Stimulated activated effector memory CD8-positive, alpha-beta T cell treated with anti-CD3 and anti-CD28 coated beads, Interleukin-12 subunit alpha, Interleukin-12 subunit beta, amount 100 ng/mL, for 72 hours (primary cell): ENCODE data around the gene GSTO2.

Source experiments
- ATAC-seq: fragments of 150-1000 bp; cut with Tn5 transposase; 2 replicates; pipeline ENCODE4 v1.10.0; 2021
- DNase-seq, 2 donors: peaks; one replicate each; pipeline ENCODE4 v3.0.0; 2021 to 2022; ENCODE audit warnings: low spot score in 2 of 2
- H3K27ac Mint-ChIP-seq: one replicate; pipeline ENCODE4 v1.8.0; 2022; ENCODE audit warnings: mild to moderate bottlenecking, mixed read lengths
- H3K36me3 Mint-ChIP-seq: one replicate; pipeline ENCODE4 v1.8.0; 2022; ENCODE audit warnings: mild to moderate bottlenecking, mixed read lengths
- H3K4me1 Mint-ChIP-seq: one replicate; pipeline ENCODE4 v1.8.0; 2022; ENCODE audit warnings: mixed read lengths
- H3K4me3 Mint-ChIP-seq: one replicate; pipeline ENCODE4 v1.8.0; 2022; ENCODE audit warnings: mild to moderate bottlenecking, mixed read lengths
- H3K9me3 Mint-ChIP-seq: one replicate; pipeline ENCODE4 v1.8.0; 2022; ENCODE audit warnings: mixed read lengths

Gene GSTO2

DNA sequence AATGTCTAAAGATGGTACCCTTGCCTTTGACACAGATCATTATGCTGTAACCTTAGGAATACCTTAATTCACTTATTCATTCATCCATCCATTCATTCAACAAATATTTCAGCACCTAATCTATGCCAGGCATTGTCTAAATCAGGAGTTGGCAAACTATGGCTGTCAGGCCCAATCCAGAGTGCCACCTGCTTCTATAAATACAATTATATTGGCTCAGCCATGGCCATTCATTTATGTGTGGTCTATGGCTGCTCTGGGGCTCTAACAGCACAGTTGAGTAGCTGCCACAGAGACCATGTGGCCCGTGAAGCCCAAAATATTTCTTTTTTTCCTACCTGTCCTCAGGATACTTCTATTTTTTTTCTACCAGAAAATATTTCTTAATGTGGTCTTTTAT, 75.2 kb downstream of the GSTO2 start:
- peak in 1 of 2 donors; percentile 33 for DNase-seq
- H3K4me3 Mint-ChIP-seq = no peak overlapping the region
- no peaks in the 10 kb centered on the region for H3K36me3 Mint-ChIP-seq
- ATAC-seq = no peak
- no peak overlapping the region for H3K27ac Mint-ChIP-seq
- peaks cover 11% of the 10 kb centered on the region for H3K4me1 Mint-ChIP-seq
- H3K9me3 Mint-ChIP-seq = no peaks in the 10 kb centered on the region

DNA sequence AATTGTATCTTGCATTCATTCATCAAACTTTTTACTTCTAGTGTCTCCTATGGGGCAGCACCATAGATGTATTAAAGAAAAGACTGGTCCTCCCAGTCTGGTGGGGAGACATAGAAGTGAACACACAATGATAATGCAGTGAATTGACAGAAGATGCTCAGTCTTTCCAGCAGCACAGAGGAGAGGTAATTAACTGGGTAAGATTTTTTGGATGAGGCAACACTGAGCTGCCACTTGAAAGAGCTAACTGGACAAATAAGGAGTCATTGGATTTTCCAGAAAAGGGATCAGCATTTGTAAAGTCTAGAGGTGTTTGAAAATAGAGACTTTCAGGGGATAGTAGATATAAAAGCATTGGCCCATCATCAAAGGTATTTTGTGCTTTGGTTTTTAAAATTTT, 76.5 kb downstream of the GSTO2 start:
- peaks cover 11% of the 10 kb centered on the region for H3K4me1 Mint-ChIP-seq
- H3K4me3 Mint-ChIP-seq = no peak overlapping the region
- H3K36me3 Mint-ChIP-seq = no peaks in the 10 kb centered on the region
- H3K9me3 Mint-ChIP-seq = no peaks in the 10 kb centered on the region
- peak overlapping the region; percentile 64 for H3K27ac Mint-ChIP-seq
- no peak for ATAC-seq
- DNase-seq = peak in 1 of 2 donors; percentile 20

DNA sequence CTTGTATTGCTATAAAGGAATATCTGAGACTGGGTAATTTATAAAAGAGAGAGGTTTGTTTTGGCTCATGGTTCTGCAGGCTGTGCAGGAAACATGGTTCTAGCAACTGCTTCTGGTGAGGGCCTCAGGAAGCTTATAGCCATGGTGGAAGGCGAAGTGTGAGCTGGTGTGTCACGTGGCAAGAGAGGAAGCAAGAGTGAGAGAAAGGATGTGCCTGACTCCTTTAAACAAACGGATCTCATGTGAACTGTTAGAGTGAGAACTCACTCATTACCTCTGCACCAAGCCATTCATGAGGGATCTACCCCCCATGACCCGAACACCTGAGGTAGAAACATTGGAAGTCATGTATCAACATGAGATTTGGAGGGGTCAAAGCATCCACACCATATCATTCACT, 77.0 kb downstream of the GSTO2 start:
- no peak overlapping the region for H3K4me3 Mint-ChIP-seq
- peaks cover 11% of the 10 kb centered on the region for H3K4me1 Mint-ChIP-seq
- peak in 1 of 2 donors; percentile 52 for DNase-seq
- H3K9me3 Mint-ChIP-seq = no peaks in the 10 kb centered on the region
- ATAC-seq = peak; percentile 56
- H3K36me3 Mint-ChIP-seq = no peaks in the 10 kb centered on the region
- H3K27ac Mint-ChIP-seq = peak overlapping the region; percentile 64

DNA sequence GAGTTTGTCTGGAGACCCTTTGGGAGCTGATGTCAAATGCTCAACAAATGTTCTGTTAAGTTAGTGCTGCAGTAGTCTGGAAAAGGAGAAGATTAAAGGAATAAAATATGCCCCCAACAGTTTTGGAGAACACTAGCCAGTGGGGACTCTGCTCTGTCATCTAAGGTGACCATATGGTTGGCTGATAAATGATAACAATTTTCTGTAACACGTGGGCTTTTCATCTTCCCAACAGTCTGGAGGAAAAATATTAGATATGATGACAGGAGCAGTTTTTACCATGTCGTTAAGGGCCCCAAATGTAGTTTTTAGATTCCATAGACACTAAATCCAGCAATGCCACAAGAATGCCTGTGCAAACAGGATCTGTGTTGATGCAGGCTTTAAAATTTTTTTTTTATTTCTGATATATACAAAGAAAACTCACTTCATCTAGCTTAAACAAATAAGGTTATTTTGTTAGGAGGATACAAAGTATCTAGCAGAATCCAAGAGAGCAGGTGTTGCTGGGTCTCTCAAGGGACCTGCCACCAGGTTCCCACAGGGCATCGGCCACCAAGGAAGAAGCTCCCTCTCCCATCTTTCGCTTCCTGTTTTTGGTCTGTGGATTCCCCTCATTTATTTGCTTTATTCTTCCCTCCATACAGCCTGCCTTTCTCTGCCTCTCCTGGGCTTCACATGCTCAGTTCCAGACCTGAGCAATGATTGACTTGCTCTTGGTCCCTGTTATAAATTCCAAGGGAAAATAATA, 78.5 kb downstream of the GSTO2 start:
- peak in 1 of 2 donors; percentile 26 for DNase-seq
- Mint-ChIP-seq H3K4me3 (no peak overlapping the region), H3K9me3 (no peaks in the 10 kb centered on the region), H3K27ac (no peak overlapping the region), H3K36me3 (no peaks in the 10 kb centered on the region), H3K4me1 (peaks cover 16% of the 10 kb centered on the region)
- no peak for ATAC-seq

DNA sequence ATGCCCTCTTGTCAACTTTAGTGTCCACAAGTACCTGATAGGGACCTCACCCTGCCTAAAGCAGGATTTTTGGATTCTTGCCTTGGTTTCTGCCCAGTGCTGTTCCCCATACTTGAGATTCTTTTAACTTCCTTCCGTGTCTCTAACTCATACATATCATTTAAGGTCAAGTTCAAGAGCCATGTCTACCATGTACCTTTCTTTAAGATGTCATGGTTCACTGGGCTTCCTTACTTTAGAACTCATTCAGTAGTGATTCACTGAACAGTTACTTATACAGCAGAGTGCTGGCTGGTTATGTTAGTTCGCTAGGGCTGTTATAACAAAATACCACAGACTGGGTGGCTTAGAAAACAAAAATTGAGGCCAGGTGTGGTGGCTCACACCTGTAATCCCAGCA, 79.6 kb downstream of the GSTO2 start:
- ATAC-seq (no peak), DNase-seq (no peak)
- H3K9me3 Mint-ChIP-seq = no peaks in the 10 kb centered on the region
- H3K27ac Mint-ChIP-seq = no peak overlapping the region
- H3K36me3 Mint-ChIP-seq = peaks cover 3% of the 10 kb centered on the region
- no peak overlapping the region for H3K4me3 Mint-ChIP-seq
- H3K4me1 Mint-ChIP-seq = peaks cover 20% of the 10 kb centered on the region

DNA sequence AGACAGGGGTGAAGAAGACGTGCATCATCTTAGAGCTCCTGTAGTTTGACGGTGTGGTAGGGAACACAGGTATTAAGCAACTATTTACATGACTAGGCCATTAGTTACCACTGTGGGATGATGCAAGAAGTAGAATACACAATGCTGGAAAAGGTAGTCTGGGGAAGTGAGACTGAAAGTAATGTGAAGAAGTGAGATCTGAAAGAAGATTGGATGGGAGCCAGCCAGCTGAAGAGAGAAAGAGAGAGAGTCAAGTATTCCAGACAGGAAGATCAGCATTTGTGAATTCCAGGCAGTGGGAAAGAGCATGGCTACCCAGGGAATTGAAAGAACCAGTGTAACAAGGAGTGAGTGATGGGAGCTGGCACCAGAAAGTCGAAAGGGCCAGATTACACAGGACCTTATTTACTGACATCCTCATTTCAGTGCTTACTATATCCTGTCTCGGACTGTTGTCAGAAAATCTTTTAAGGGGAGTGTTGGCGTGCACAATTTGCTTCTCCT, 80.7 kb downstream of the GSTO2 start:
- no peak for ATAC-seq
- Mint-ChIP-seq H3K36me3 (peaks cover 4% of the 10 kb centered on the region), H3K4me1 (peaks cover 20% of the 10 kb centered on the region), H3K27ac (no peak overlapping the region), H3K4me3 (no peak overlapping the region), H3K9me3 (no peaks in the 10 kb centered on the region)
- DNase-seq = no peak

DNA sequence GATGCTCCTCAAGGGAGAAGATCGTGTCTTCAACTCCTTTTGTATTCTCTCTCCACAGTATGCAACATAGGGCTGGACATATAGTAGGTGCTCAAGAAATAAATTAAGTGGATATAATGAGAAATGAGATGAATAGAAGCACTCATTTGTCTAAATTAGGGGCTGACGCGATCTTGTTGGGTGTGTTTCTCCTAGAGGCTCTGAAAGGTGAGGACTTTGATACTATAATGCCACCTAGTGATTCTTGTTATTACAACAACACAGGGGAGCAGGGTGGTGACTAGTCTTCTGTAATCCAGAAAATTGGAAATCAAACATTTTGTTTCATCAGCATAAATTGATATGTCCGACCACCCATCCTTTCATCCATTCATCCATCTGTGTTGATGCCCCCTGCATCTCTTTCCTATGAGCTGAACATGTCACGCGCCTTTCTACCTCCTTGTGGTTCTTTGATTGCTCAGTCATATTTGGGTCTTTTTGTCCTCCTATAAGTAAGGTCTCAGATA, 81.2 kb downstream of the GSTO2 start:
- Mint-ChIP-seq H3K4me3 (no peak overlapping the region), H3K9me3 (no peaks in the 10 kb centered on the region), H3K4me1 (peaks cover 20% of the 10 kb centered on the region), H3K36me3 (peaks cover 4% of the 10 kb centered on the region), H3K27ac (no peak overlapping the region)
- ATAC-seq = peak; percentile 66
- no peak for DNase-seq

DNA sequence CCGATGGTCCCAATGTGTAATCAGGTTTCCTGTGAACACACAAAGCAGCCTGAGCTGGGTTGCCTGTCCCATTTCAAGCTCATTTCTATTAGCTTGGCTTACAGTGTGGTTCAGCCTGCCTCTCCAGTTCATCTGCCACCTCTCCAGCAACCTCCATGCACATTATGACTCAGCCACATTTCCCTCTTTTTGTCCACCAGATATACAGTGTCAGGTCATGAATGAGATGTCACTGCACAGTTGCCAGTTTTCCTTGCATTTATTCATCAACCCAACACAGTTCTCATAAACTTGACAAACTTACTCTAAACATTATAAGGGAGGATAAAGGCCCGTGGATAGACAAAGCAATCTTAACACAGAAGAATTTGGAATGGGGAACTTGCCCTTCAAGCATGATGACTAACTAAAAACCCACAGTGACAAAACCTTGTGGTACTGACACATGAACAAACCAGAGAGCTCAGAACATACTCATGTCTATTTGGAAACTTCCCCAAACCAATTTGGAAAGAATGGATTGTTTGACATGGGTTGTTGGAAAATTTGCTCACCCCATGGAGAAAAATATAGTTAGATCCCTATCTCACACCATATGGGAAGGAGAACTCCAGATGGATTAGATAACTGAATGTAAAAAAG, 82.2 kb downstream of the GSTO2 start:
- Mint-ChIP-seq H3K4me3 (no peak overlapping the region), H3K27ac (peak overlapping the region; percentile 89), H3K9me3 (no peaks in the 10 kb centered on the region), H3K36me3 (peaks cover 4% of the 10 kb centered on the region), H3K4me1 (peaks cover 10% of the 10 kb centered on the region)
- no peak for DNase-seq
- peak; percentile 76 for ATAC-seq

DNA sequence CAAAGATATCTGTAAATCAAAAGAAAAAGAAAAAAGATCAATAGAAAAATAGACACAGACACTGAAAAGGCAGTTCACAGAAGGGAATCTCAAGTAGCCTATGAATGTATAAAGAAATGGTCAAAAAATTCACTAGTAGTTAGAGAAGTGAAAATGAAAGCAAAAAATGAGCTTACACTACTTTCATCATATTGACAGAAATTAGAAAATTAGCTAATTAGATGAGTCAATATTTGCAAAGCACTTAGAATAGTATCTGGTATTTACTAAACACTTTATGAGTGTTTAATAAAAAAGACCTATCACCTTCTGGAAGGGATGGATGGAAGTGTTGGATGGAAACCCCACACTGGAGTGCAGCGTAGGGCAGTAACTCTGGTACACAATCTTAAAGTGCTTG, 82.9 kb downstream of the GSTO2 start:
- peaks cover 4% of the 10 kb centered on the region for H3K36me3 Mint-ChIP-seq
- ATAC-seq (peak; percentile 29), DNase-seq (no peak)
- H3K9me3 Mint-ChIP-seq = no peaks in the 10 kb centered on the region
- peaks cover 9% of the 10 kb centered on the region for H3K4me1 Mint-ChIP-seq
- no peak overlapping the region for H3K4me3 Mint-ChIP-seq
- H3K27ac Mint-ChIP-seq = peak overlapping the region; percentile 89

DNA sequence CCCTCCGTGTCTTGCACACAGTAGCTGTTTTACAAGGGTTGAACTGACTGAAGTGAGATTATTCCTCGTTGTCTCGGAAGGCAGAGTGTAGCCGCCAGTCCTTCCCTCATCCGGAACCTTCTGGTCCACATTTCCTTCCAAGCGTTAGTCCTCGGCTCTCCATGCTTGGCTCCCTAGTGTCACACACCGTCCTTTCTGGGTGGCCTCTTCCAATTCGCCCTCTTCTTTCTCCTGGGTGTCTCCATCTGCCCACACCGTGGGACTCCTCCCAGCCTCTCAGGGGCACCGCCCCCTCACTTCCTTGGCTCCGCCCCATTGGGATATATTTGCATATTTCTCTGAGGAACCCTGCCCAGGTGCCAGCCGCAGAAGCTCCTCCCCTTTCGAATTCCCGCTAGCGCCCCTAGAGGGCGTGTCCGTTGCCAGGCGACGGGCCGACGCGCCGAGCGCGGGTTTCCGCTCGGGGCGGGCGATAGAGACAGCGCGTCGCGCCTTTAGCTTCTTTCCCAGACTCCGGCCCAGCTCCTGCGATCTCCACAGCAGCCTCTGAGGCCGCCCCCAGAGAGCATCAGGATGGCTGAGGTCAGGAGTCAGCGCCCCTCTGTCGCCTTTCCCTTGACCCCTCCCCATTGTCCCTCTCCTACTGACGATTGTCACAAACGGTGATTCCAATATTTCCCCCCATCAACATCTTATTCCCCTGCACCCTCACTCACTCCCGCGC, 84.5 kb downstream of the GSTO2 start, which contains the start of gene CFAP58:
Gene CFAP58 (plus strand): TSS at position 509 of the 724 bp plus-strand sequence. CDS start 65 bp downstream, at position 574.
- H3K9me3 Mint-ChIP-seq = no peaks in the 10 kb centered on the region
- peak; percentile 84 to 95 for DNase-seq
- H3K27ac Mint-ChIP-seq = no peak within 1 kb of the TSS
- H3K36me3 Mint-ChIP-seq = peaks cover 4% of the 10 kb centered on the region
- peak; percentile 84 for ATAC-seq
- H3K4me3 Mint-ChIP-seq = no peak within 1 kb of the TSS
- peaks cover 9% of the 10 kb centered on the region for H3K4me1 Mint-ChIP-seq
